ENCODE measurements around the gene USP40.

Gene USP40

DNA sequence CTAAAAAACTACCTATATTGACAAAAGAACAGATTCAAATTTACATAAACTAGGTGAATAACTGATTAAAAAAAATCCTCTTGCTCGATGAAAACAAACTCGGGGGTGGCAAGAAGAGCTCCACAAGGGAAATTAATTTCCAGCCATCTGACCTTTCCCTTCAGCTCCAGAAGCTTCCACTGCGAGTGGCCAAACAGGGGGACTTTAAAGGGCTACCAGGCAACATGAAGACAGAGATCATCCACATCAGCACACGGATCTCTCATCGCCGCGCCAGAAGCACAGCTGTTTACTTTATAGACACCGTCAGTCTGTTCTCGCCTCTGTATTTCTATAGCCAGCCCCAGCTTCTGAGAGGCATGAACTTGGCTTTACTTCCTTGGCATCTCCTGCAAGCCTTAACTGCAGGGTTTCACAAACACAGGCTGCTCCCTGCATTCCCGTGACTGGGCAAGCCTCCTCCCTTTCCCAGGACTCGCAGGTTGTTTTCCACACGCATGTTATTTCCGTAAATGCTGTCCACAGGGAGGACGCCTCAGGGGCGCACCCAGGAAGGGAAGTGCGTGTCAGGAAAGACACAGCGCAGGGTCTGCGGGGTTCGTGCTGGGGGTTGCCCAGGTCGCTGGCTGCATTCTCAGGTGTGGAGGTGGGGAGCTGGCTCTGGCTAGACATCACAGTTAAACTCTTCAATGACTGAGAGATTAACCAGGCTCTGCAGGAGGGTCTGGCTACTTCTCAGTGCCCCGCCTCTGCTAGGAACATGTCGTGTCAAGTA is 85.0 kb downstream of the USP40 start:
- no peak for ATAC-seq (ENCODE audit: low read depth)
- Mint-ChIP-seq H3K27ac (no peak overlapping the region), H3K4me1 (peaks cover 2% of the 10 kb centered on the region), H3K36me3 (peaks cover 24% of the 10 kb centered on the region), H3K4me3 (no peak overlapping the region), H3K9me3 (no peaks in the 10 kb centered on the region), H3K27me3 (no peaks in the 10 kb centered on the region)
- no peak for DNase-seq (ENCODE audit: low spot score in 2 of 2)

DNA sequence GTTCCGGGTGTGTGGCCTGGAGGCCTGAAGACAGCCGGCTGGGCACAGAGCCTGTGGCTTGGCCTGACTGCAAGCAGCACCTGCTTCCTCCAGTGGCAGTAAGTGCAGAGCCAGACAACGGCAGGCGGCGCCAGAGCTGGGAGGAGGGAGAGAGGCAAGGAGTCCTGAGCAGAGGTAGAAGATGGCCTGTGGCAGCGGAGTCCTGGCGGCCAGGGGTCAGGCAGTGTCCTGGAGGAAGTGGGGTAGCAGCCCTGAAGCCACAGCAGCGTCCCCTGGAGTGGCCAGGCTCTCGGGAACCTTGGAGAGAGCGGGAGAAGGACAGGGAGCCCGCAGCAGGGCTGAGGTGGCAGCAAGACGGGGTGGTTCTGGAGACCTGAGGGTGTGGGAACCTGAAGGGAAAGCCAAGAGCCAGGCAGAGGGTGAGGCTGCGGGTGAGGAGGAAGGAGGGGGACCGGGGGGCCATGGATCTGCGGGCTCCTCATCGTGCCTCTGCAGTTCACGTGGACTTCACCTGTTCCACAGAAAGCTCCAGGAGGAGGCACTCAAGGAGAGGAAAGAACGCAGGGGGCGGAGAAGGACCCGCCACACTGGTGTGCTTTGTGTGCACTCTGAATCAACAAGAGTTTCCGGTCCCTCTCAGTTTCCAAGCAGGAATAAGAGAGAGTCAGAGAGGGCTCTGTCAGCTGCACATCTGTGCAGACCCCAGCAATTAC is 85.9 kb downstream of the USP40 start:
- no peak overlapping the region for H3K4me3 Mint-ChIP-seq
- DNase-seq (ENCODE audit: low spot score in 2 of 2) (no peak), ATAC-seq (ENCODE audit: low read depth) (no peak)
- peaks cover 18% of the 10 kb centered on the region for H3K36me3 Mint-ChIP-seq
- peaks cover 2% of the 10 kb centered on the region for H3K4me1 Mint-ChIP-seq
- H3K9me3 Mint-ChIP-seq, result no peaks in the 10 kb centered on the region
- H3K27ac Mint-ChIP-seq, result peak overlapping the region; percentile 84
- H3K27me3 Mint-ChIP-seq, result no peaks in the 10 kb centered on the region

DNA sequence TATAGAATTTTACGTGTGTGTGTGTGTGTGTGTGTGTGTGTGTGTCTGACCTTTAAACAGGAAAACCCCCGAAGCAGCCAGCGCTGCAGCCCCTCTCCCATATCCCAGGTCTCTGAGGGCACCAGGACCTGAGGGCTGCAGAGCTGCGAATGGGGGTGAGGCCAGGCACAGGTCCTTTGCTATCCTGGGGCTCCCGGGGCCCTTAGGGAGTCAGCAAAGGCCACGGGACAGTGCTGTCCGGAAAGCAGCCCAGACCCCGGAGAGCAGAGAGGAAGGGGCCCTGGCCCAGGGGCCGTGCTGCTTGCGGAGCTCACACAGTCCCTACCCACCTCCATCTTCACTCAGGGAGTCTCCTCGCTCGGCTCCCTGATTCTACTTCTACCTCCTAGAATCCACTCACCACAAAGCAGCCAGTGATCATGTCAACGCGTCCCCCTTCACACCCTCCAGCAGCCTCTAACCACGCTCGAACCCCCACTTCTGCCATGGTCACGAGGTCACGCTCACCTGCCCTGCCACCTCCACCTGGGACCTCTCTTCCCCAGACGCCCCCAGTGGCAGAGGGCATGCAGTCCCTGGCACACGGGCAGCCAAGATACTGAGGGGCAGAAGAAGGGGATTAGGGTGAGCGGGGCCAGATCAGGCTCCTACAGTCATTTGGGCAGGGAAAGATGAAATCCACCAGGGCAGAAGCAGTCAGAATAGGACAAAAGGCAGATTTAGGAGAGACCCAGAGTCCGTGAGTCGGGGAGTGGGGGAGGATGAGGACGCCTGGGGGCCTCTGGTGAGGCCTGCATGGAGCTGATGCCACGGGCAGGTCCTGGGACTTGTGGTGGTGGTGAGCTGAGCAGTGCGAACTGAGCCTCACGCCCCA is 86.7 kb downstream of the USP40 start:
- Mint-ChIP-seq H3K4me1 (peaks cover 2% of the 10 kb centered on the region), H3K9me3 (no peaks in the 10 kb centered on the region), H3K4me3 (no peak overlapping the region), H3K27ac (peak overlapping the region; percentile 84), H3K27me3 (no peaks in the 10 kb centered on the region), H3K36me3 (peaks cover 16% of the 10 kb centered on the region)
- ATAC-seq (ENCODE audit: low read depth) (no peak), DNase-seq (ENCODE audit: low spot score in 2 of 2) (no peak)

DNA sequence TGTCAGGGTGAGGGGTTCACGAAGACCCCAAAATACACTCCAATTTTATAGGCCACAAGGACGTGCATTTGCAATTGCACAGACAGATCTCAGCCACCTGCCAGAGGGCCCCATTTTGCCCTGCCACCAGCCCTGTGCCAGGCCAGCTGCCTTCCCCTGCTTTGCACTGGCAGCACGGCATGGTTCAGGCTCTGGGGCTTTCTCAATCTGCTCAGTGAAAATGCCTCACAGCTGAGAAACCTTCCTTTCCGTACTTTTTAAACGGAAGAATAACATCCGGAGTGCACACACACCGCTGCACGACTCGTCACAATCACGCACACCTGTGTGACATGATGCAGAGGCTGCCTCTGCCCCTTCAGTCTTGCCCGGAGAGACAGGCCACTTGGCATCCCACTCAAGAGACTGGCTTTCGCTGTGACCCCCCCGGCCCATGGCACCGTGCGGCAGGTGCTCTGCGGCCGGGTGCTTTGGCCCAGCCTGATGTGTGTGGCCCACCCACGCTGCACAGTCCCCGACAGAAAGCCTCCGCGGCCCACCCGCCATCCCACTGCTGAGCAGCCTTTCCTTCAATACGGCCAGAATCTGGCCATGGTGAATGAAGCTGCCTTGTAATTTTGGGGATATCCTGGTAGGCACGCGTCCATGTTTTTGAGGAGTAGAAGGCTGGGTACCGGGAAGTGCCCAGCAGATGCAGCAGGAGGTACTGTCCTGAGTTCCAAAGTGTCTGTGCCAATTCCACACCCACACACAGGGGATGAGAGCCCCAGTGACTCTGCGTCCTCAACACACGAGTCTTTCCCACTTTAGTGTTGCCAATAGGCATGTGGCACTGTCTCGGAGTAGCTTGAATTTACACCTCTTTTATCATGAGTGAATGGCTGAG is 88.8 kb downstream of the USP40 start:
- DNase-seq (ENCODE audit: low spot score in 2 of 2) (no peak), ATAC-seq (ENCODE audit: low read depth) (no peak)
- H3K4me1 Mint-ChIP-seq, result peaks cover 5% of the 10 kb centered on the region
- H3K9me3 Mint-ChIP-seq, result no peaks in the 10 kb centered on the region
- no peak overlapping the region for H3K27ac Mint-ChIP-seq
- H3K4me3 Mint-ChIP-seq, result no peak overlapping the region
- H3K27me3 Mint-ChIP-seq, result no peaks in the 10 kb centered on the region
- peaks cover 15% of the 10 kb centered on the region for H3K36me3 Mint-ChIP-seq

DNA sequence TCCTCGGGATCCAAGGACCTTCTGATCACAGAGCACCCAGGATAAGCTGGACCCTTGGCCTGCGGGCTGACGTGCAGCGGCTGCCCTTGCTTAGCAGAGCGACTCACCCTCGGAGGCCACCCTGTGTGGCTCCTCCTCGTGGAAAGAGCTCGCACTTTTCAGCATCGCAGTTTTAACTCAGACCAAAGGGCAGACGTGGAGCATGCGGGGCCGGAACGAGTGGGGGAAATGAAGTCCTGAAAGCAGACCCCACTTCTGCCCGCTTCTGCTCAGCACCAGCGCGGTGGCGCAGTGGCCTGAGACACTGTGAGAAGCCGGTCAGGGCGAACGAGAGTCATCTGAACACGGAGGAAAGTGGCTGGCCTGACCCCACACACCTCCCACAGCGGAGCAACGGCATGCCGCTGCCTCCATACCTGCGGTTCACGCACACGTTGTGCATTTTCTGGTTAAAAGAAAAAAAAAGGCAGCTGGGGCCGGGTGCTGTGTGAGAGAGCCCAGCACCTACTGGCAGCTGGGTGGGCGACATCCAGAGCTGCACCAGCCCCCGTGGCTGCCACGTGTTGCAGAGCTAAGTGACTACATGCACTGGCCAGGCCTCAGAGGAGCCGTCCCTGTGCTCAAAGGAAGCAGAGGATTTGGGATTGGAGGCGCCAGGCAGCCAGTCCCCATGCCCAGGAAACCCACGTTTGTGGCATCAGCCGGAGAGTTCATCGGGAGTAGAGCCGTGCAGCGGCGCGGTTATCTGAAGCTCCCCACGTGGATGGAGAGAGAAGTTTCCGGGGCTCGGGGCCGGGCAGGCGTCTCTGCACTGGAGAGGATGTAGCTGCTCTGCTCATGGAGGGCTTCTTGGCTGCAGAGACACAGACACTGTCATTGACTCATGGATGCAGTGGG is 89.7 kb downstream of the USP40 start:
- no peaks in the 10 kb centered on the region for H3K9me3 Mint-ChIP-seq
- DNase-seq (ENCODE audit: low spot score in 2 of 2) (no peak), ATAC-seq (ENCODE audit: low read depth) (no peak)
- H3K27me3 Mint-ChIP-seq, result no peaks in the 10 kb centered on the region
- H3K27ac Mint-ChIP-seq, result no peak overlapping the region
- H3K36me3 Mint-ChIP-seq, result peaks cover 22% of the 10 kb centered on the region
- peaks cover 5% of the 10 kb centered on the region for H3K4me1 Mint-ChIP-seq
- no peak overlapping the region for H3K4me3 Mint-ChIP-seq

GRCh38 chr2:233476063-233476410 is 90.5 kb downstream of the USP40 start:
- H3K4me3 Mint-ChIP-seq, result no peak overlapping the region
- ATAC-seq (ENCODE audit: low read depth) (no peak), DNase-seq (ENCODE audit: low spot score in 2 of 2) (no peak)
- H3K4me1 Mint-ChIP-seq, result peaks cover 5% of the 10 kb centered on the region
- no peaks in the 10 kb centered on the region for H3K27me3 Mint-ChIP-seq
- H3K36me3 Mint-ChIP-seq, result peaks cover 23% of the 10 kb centered on the region
- no peaks in the 10 kb centered on the region for H3K9me3 Mint-ChIP-seq
- H3K27ac Mint-ChIP-seq, result no peak overlapping the region

DNA sequence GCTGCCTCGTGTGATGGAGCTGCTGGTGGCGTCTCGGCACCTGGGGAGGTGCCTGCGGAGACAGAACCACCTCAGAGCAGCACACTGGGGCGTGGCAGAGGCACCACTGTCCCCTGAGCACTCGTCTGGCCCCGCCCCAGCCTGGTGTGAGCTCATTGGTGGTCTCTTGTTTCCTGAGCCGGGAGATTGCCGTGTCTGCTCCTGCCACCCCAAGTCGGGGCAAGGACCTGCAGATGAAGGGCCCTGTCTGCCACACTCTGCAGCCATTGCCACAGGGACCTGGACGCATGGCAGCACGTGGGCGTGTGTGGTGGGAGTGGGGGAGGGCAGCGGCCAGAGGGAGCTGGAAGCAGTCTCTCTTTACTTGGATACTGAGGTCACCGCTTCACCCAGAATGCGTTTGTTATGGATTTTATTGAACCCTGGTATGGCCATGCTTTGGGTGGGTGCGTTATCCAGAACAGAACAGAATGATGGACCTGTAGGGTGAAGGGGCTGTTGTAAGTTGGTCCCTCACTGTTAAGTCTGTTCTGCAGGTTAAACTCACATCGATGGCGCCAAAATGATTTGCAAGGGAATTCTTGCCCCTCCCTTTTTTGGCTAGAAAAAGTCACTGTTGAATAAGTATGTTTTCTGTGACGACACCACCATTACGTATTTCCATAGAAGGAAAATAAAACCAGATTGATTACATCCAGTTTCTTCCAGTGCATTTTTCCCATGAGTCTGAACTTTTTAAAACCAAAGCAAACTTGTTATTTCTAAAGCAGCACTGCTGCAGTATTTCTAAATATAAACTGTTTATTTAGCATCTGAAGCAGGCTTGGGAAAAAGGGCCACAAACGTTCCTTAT is 92.0 kb downstream of the USP40 start:
- Mint-ChIP-seq H3K9me3 (no peaks in the 10 kb centered on the region), H3K27ac (no peak overlapping the region), H3K27me3 (no peaks in the 10 kb centered on the region), H3K36me3 (peaks cover 28% of the 10 kb centered on the region), H3K4me1 (peaks cover 3% of the 10 kb centered on the region), H3K4me3 (no peak overlapping the region)
- DNase-seq (ENCODE audit: low spot score in 2 of 2) (no peak), ATAC-seq (ENCODE audit: low read depth) (no peak)

DNA sequence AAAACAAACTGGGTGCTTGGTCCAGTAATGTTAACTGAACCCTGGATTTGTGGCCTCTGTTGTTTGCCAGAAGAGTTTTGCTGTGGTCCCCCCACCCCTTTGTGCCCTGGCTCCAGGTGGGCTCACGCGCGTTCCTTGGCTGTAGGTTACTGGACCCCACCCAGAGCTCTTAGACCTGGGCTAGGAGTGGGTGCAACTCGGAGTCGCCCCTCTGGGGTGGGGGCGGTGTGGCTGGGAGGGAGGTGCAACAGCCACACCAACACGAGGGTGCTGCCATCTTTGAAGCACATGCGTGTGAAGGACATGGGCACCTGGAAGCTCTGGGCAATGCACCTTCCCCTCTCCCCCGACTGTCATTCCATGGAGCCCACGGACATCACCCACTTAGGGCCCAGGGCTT is 92.7 kb downstream of the USP40 start:
- ATAC-seq (ENCODE audit: low read depth) (no peak), DNase-seq (ENCODE audit: low spot score in 2 of 2) (no peak)
- no peaks in the 10 kb centered on the region for H3K9me3 Mint-ChIP-seq
- peaks cover 34% of the 10 kb centered on the region for H3K36me3 Mint-ChIP-seq
- no peaks in the 10 kb centered on the region for H3K27me3 Mint-ChIP-seq
- H3K4me3 Mint-ChIP-seq, result no peak overlapping the region
- H3K4me1 Mint-ChIP-seq, result peaks cover 3% of the 10 kb centered on the region
- peak overlapping the region; percentile 24 for H3K27ac Mint-ChIP-seq

DNA sequence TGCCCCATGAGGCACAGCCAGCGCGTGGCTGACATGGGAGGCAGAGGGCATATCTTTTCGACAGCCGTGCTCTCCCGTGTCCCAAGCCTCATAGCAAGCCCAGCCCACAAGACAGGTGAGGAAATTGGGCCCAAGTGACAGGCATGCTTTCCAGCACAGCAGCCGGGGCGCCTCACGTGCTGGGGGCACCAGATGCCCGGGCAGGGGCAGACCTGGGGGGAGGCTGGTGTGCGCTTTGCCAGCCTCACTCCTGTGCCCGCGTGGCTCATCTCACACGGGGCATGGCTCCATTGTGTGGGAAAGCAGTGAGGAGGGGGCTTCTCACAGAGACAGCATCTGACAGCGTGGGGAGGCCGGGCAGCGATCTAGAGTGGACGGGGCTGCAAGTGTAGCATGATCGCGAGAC is 93.2 kb downstream of the USP40 start:
- Mint-ChIP-seq H3K27ac (peak overlapping the region; percentile 24), H3K4me1 (peaks cover 3% of the 10 kb centered on the region), H3K4me3 (no peak overlapping the region), H3K27me3 (no peaks in the 10 kb centered on the region), H3K36me3 (peaks cover 36% of the 10 kb centered on the region), H3K9me3 (no peaks in the 10 kb centered on the region)
- no peak for DNase-seq (ENCODE audit: low spot score in 2 of 2)
- ATAC-seq (ENCODE audit: low read depth), result no peak

DNA sequence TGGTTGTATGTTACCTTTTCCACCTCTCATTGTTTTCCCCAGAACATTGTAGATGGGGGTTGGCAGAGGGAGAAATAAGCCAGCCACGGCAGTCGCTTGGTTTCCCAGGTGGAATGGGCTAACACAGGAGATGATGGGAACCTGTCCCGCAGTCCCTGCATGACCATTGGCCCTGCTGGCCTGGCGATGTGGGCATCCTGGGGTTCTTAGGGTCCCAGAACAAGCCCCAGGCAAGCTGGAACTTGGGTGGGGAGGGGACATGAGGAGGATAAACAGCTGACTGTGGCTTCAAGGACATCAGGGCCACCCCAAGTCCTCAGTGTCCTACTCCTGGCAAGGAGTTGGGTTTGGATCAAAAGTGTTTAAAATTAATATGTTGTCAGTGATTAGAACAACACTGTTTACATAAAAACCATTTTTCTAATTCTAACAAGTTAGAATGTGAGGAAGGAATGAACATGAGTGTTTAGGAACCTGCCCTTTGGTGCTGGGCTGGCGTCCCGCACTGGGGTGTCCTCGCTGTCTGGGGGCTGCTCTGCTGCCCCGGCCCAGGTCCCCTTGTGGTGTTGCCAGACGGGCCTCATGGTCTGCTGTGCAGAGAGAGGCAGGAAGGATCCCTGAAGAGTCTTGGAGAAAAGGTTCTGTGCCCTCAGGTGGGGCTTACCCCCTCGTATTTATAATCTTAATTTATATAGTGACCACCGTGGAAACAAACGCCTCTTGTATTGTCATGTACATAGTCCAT is 95.1 kb downstream of the USP40 start:
- Mint-ChIP-seq H3K4me3 (no peak overlapping the region), H3K4me1 (peaks cover 3% of the 10 kb centered on the region), H3K36me3 (peaks cover 44% of the 10 kb centered on the region), H3K27ac (peak overlapping the region; percentile 63), H3K27me3 (no peaks in the 10 kb centered on the region), H3K9me3 (no peaks in the 10 kb centered on the region)
- ATAC-seq (ENCODE audit: low read depth), result no peak
- no peak for DNase-seq (ENCODE audit: low spot score in 2 of 2)

DNA sequence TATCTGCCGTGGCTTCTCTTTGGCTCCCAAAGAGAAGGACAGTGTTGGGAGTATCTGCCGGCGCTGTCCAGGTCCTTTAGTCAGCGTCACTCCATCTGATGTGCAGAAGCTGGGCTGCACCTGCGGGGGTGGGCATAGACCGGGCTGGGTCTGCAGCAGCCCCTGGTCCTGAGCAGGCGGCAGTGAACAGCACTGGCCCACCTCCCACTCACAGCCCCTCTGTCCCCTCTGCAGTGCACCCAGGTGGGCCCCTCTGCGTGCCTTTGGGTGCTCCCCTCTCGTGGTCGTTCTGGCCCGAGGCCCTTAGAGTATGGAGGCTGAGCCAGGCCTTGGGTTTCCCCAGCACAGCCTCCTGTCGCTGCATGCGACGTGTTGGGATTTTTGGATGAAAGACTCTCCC is 95.7 kb downstream of the USP40 start:
- no peak overlapping the region for H3K4me3 Mint-ChIP-seq
- no peak overlapping the region for H3K27ac Mint-ChIP-seq
- no peaks in the 10 kb centered on the region for H3K9me3 Mint-ChIP-seq
- DNase-seq (ENCODE audit: low spot score in 2 of 2) (no peak), ATAC-seq (ENCODE audit: low read depth) (no peak)
- peaks cover 49% of the 10 kb centered on the region for H3K36me3 Mint-ChIP-seq
- peaks cover 3% of the 10 kb centered on the region for H3K4me1 Mint-ChIP-seq
- H3K27me3 Mint-ChIP-seq, result no peaks in the 10 kb centered on the region
